Suppressor macrophage (primary cell): ENCODE measurements around the gene NPLOC4.

Source experiments
- DNase-seq, 4 experiments: peaks; one replicate each; pipeline ENCODE4 v3.0.0-alpha.2; 2020 to 2022

NPLOC4 gene

DNA sequence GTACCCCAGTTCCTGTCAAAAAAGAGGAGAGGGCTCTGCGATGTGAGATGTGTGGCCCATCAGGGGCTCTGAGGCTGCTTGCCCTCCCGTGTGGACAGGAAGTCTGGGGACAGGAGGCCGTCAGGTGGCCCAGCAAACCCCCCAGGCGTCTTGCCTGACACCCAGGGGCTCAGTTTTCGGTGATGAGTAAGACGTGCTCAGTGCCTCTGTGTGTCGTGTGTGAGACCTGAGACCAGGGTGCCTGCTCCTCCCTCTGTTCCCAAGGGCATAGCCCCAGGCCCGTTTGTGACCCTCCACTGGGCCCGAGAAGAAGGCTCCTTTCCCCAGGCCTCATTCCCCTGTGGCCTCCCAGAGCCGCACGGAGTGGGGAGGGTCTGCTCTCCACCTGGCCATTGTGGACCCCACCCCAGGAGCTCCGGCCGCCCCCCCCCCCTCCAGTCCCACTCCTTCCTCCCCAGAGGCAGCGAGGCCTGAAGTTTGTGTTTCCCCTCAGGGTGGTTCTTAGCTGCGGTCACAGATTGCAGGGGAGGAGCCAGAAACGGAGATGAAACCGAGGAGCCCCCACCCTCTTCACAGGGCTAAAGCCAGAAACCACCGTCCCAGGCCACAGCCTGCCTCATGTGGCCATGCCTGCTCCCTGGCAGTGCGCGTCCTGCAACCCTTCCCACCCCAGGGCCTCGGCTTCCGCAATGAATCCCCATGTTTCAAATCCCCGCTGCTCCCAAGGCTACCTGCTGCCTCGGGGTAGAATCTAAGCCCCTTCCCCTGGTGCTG, 119.4 kb downstream of the NPLOC4 start:
- peak in 1 of 4 experiments; percentile 29 for DNase-seq

DNA sequence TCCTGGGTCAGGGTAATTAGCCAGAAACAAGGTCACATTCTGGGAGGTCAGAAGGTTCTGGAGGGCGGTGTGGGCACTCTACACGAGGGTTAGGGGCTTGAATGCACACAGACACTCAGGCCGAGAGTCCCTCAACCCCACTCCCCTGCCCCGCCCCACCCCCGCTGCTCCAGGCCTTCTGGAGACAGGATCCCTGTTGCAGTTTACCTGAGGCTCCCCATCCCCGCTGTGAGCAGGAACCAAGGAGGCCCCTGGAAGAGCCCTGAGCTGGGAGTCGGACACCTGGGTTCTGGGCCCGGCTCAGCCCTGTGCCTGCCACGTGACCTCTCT, 119.9 kb downstream of the NPLOC4 start:
- no peak for DNase-seq

DNA sequence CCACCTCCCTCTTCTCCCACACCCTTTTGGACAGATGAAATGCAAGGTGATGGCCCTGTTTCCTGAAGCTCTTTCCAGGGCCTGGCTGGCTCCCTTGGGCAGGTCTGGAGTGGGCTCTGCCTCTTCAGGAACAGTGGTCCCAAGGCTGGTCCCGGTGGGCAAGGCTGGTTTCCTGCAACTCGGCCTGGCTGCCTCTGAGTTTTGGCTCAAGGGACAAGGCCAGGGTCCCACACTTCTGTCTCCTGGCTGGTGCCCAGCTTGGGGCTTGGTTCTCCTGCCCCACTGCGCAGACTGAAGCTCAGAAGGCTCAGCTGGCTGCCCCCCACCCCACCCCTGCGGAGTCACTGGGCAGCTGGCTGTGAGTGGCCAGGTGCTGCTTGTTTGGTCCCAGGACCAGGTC, 120.5 kb downstream of the NPLOC4 start:
- DNase-seq, result no peak

DNA sequence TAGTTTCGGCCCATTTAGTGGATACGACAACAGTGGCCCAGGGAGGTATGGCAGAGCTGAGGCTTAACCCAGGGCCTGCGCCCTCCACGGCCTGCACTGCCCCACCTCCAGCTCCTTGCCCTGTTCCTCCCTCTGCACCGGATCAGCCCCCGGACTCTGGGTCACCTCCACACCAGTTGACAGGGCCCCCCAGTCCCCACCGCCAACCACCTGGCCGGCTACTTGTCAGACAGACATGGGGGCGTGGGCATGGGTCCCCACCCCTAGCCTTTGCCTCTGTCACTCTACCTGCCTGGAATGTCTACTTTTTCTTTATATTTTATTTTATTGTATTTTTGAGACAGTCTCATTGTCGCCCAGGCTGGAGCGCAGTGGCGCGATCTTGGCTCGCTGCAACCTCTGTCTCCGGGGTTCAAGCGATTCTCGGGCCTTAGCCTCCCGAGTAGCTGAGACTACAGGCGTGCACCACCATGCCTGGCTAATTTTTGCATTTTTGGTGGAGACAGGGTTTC, 121.3 kb downstream of the NPLOC4 start:
- no peak for DNase-seq

GRCh38 chr17:81514739-81515529, 122.0 kb downstream of the NPLOC4 start:
- DNase-seq, result peak; percentile 78 to 92 (median 86)

GRCh38 chr17:81514489-81514738, 122.5 kb downstream of the NPLOC4 start:
- DNase-seq, result no peak

DNA sequence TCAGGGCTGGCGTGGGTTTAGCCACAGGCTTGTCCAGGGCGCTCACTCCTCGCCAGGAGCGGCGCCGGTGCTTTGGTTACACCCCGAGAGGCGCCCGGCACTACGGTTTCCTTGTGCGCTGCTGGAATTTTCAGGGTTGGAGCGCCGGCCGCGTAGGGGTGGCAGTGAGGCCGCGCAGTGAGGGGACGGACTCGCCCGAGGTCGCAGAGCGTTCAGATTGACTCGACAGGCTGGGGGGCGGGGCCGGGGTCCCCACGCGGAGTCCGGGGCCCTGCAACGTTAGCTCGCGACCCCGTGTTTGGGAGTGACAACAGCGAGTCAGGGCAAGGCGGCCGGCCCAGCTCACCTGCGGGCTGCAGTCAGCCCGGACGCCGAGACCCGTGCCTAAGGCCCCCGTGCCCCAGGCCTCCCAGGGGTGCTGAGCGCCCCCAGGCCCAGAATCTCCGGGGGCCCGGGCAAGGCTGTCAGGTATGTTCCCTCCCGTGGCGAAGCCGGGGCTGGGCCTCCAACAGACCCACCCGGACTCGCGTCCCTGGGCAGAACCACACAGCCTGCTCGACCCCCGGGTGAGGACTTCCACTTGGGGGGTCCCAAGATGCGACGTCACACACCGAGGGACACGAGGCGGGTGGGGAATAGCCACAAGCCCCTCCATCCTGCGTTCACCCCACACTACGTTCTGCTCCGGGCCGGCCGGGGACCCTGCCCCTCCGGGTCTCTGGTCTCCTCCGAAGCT, 123.0 kb downstream of the NPLOC4 start:
- DNase-seq, result peak; percentile 63 to 87 (median 74)

- peak; percentile 56 to 74 (median 67) for DNase-seq
These were observed 123.5 kb downstream of the NPLOC4 start for GRCh38 chr17:81513372-81513752.

GRCh38 chr17:81512562-81513371, 124.1 kb downstream of the NPLOC4 start, which contains the start of gene ACTG1:
TSS of gene ACTG1 (minus strand) at chr17:81512799. CDS start at chr17:81512354, 445 bp downstream.
- peak; percentile 96 to 98 (median 97) for DNase-seq

DNA sequence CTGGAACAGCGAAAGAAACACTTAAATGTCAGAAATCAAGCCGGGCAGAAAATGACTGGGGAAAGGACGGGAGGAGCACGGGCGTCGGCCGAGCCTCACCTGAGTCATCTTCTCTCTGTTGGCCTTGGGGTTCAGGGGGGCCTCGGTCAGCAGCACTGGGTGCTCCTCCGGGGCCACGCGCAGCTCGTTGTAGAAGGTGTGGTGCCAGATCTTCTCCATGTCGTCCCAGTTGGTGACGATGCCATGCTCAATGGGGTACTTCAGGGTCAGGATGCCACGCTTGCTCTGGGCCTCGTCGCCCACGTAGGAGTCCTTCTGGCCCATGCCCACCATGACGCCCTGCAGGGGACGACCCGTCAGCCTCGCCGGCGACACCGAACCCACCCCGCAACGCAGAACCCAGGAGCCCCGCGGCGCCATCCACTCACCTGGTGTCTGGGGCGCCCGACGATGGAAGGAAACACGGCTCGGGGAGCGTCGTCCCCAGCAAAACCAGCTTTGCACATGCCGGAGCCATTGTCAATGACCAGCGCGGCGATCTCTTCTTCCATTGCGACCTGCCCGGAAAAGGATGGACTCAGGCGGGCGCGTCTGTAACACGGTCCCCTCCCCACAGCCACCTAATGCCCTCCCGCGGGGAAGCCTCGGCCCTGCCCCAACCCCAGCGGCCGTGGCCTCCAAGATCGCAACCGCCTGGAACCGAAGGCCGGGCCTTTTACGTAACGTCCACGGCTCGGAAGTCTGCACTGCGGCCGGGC, 124.9 kb downstream of the NPLOC4 start:
- DNase-seq, result peak in 3 of 4 experiments; percentile 45 to 68 (median 47)

DNA sequence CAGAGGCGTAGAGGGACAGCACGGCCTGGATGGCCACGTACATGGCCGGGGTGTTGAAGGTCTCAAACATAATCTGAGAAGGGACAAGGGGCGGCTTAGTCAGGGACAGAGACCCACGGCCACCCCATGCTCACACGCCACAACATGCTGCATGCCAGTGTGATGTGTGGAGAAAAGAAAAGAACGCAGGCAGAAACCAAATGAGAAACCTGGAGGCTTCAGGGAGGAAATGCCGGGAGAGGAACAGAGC, 125.4 kb downstream of the NPLOC4 start:
- no peak for DNase-seq

DNA sequence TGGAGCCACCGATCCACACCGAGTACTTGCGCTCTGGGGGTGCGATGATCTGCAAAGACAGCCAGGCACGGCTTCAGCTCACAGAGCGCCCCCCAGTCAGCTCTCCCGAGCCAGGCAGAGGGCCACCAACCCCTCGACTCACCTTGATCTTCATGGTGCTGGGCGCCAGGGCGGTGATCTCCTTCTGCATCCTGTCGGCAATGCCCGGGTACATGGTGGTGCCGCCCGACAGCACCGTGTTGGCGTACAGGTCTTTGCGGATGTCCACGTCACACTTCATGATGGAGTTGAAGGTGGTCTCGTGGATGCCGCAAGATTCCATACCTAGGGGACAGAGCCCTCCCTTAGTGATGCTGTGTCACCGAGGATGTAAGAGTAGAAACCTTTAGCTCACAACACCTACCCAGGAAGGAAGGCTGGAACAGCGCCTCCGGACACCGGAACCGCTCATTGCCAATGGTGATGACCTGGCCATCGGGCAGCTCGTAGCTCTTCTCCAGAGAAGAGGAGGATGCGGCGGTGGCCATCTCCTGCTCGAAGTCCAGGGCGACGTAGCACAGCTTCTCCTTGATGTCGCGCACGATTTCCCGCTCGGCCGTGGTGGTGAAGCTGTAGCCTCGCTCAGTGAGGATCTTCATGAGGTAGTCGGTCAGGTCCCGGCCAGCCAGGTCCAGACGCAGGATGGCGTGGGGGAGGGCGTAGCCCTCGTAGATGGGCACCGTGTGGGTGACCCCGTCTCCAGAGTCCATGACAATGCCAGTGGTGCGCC, 125.9 kb downstream of the NPLOC4 start:
- peak in 3 of 4 experiments; percentile 42 to 64 (median 47) for DNase-seq

GRCh38 chr17:81509972-81510784, 126.7 kb downstream of the NPLOC4 start:
- no peak for DNase-seq

DNA sequence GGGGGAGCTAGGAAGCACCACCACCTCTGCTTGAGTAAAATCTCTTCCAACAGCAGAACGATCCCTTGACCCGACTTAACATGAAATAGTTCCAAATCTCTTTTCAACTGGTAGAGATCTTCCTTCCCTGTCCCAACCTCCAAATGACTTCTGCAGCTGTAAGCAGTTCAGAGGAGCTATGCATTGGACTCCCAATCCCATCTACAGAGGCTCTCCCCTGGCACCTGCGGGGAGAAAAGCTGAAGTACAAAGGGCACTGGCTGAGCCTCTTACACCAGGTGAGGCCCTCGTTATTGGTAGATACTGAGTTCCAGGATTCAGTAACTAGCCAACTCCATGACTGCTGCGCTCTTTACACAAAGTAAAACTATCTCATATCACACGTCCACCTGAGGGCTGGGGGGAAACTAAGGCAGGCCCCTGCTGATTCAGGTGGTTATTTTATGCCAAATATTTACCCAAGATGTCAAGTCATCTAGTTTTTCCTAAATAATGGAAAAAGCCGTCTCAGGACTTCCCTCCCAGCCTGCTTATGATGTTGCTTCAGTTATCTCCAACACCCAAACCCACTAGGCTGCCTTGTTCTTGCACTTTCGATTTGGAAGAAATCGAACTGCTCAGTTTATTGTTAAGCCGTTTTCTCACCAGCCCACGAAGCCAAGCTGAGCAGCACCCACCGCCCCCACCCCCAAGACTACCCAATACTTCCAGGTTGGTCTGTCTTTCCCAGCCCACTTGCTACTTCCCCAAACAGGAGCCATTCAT, 127.5 kb downstream of the NPLOC4 start:
- peak; percentile 45 to 76 (median 69) for DNase-seq

- peak in 3 of 4 experiments; percentile 48 to 60 (median 53) for DNase-seq
These were observed 128.2 kb downstream of the NPLOC4 start for GRCh38 chr17:81508639-81509206.
